ENCODE results near the gene NAA11.

NAA11 gene

GRCh38 chr4:79364061-79364460 is 38.2 kb upstream of the NAA11 start:
- no peak overlapping the region for H3K9ac ChIP-seq (ENCODE audit: low read depth, low read length, poor library complexity)
- no peak overlapping the region for H2AK5ac ChIP-seq (ENCODE audit: low read depth, low read length)
- H2BK12ac ChIP-seq (ENCODE audit: low read length), result no peak overlapping the region
- no peak overlapping the region for H3K18ac ChIP-seq (ENCODE audit: low read length)
- no peak overlapping the region for H3K4me2 ChIP-seq (ENCODE audit: insufficient read depth, low read length, poor library complexity, severe bottlenecking)
- no peak overlapping the region for H3K23ac ChIP-seq (ENCODE audit: low read depth, low read length, poor library complexity)
- no peak overlapping the region for H4K91ac ChIP-seq (ENCODE audit: low read depth, low read length, poor library complexity)
- no peak overlapping the region for H3K14ac ChIP-seq (ENCODE audit: low read length)
- H2BK15ac ChIP-seq (ENCODE audit: low read length), result no peak overlapping the region
- no peak overlapping the region for H2BK5ac ChIP-seq (ENCODE audit: low read length)
- no peak overlapping the region for H2BK120ac ChIP-seq (ENCODE audit: low read depth, low read length)
- H3K27me3 ChIP-seq (ENCODE audit: control insufficient read depth in 3 of 3, insufficient read depth in 3 of 3, low read depth in 1 of 3, low read length in 3 of 3), result no peaks in the 10 kb centered on the region
- WGBS, 2 donors (ENCODE audit: extremely low coverage in 2 of 2, insufficient read length in 2 of 2, insufficient replicate concordance in 1 of 2), result no CpG with 5 or more reads among the region's 6 CpGs
- H3K9me3 ChIP-seq (replicated peaks in 1 of 2; ENCODE audit: control insufficient read depth in 2 of 2, insufficient read depth in 1 of 2, low read depth in 1 of 2, low read length in 2 of 2), result no peaks in the 10 kb centered on the region
- no peak overlapping the region for H2AFZ ChIP-seq (ENCODE audit: low read length)
- no peaks in the 10 kb centered on the region for H3K36me3 ChIP-seq (replicated peaks in 1 of 2; ENCODE audit: control insufficient read depth in 2 of 2, insufficient read depth in 2 of 2, low read length in 2 of 2)
- no peak overlapping the region for H3K27ac ChIP-seq (replicated peaks; ENCODE audit: low read length)
- H3K4me3 ChIP-seq (ENCODE audit: low read length in 2 of 2), result no peak overlapping the region
- peaks cover 0 to 1% of the 10 kb centered on the region in 2 donors for H3K4me1 ChIP-seq (ENCODE audit: control insufficient read depth in 2 of 2, insufficient read depth in 1 of 2, low read depth in 1 of 2, low read length in 2 of 2)
- H3K4ac ChIP-seq (ENCODE audit: low read length), result no peak overlapping the region
- DNase-seq (ENCODE audit: low spot score), result no peak
- no peak overlapping the region for H4K8ac ChIP-seq (ENCODE audit: low read depth, low read length)
- no peaks in the 10 kb centered on the region for H3K79me1 ChIP-seq (ENCODE audit: low read depth, low read length)

GRCh38 chr4:79362626-79363025 is 36.8 kb upstream of the NAA11 start:
- Histone ChIP-seq H2BK15ac (ENCODE audit: low read length) (no peak overlapping the region), H2BK120ac (ENCODE audit: low read depth, low read length) (no peak overlapping the region), H3K9ac (ENCODE audit: low read depth, low read length, poor library complexity) (no peak overlapping the region), H3K4me1 (ENCODE audit: control insufficient read depth in 2 of 2, insufficient read depth in 1 of 2, low read depth in 1 of 2, low read length in 2 of 2) (peaks cover 0 to 1% of the 10 kb centered on the region in 2 donors), H4K8ac (ENCODE audit: low read depth, low read length) (no peak overlapping the region), H3K4me3 (ENCODE audit: low read length in 2 of 2) (no peak overlapping the region), H2BK12ac (ENCODE audit: low read length) (no peak overlapping the region), H3K4me2 (ENCODE audit: insufficient read depth, low read length, poor library complexity, severe bottlenecking) (no peak overlapping the region), H3K36me3 (replicated peaks in 1 of 2; ENCODE audit: control insufficient read depth in 2 of 2, insufficient read depth in 2 of 2, low read length in 2 of 2) (no peaks in the 10 kb centered on the region), H3K9me3 (replicated peaks in 1 of 2; ENCODE audit: control insufficient read depth in 2 of 2, insufficient read depth in 1 of 2, low read depth in 1 of 2, low read length in 2 of 2) (no peaks in the 10 kb centered on the region), H2BK5ac (ENCODE audit: low read length) (no peak overlapping the region), H3K14ac (ENCODE audit: low read length) (no peak overlapping the region), H3K4ac (ENCODE audit: low read length) (no peak overlapping the region), H3K27me3 (ENCODE audit: control insufficient read depth in 3 of 3, insufficient read depth in 3 of 3, low read depth in 1 of 3, low read length in 3 of 3) (no peaks in the 10 kb centered on the region), H3K18ac (ENCODE audit: low read length) (no peak overlapping the region), H3K79me1 (ENCODE audit: low read depth, low read length) (no peaks in the 10 kb centered on the region), H3K23ac (ENCODE audit: low read depth, low read length, poor library complexity) (no peak overlapping the region), H2AFZ (ENCODE audit: low read length) (no peak overlapping the region), H3K27ac (replicated peaks; ENCODE audit: low read length) (no peak overlapping the region), H2AK5ac (ENCODE audit: low read depth, low read length) (no peak overlapping the region), H4K91ac (ENCODE audit: low read depth, low read length, poor library complexity) (no peak overlapping the region)
- no CpG with 5 or more reads among the region's 4 CpGs for WGBS, 2 donors (ENCODE audit: extremely low coverage in 2 of 2, insufficient read length in 2 of 2, insufficient replicate concordance in 1 of 2)
- no peak for DNase-seq (ENCODE audit: low spot score)

- Histone ChIP-seq H3K9ac (ENCODE audit: low read depth, low read length, poor library complexity) (no peak overlapping the region), H2BK120ac (ENCODE audit: low read depth, low read length) (no peak overlapping the region), H3K27me3 (ENCODE audit: control insufficient read depth in 3 of 3, insufficient read depth in 3 of 3, low read depth in 1 of 3, low read length in 3 of 3) (no peaks in the 10 kb centered on the region), H2AFZ (ENCODE audit: low read length) (peak overlapping the region; percentile 21), H2BK15ac (ENCODE audit: low read length) (no peak overlapping the region), H3K23ac (ENCODE audit: low read depth, low read length, poor library complexity) (no peak overlapping the region), H3K4me1 (ENCODE audit: control insufficient read depth in 2 of 2, insufficient read depth in 1 of 2, low read depth in 1 of 2, low read length in 2 of 2) (no peaks in the 10 kb centered on the region), H2BK5ac (ENCODE audit: low read length) (no peak overlapping the region), H3K4ac (ENCODE audit: low read length) (no peak overlapping the region), H3K4me3 (ENCODE audit: low read length in 2 of 2) (no peak overlapping the region), H3K9me3 (replicated peaks in 1 of 2; ENCODE audit: control insufficient read depth in 2 of 2, insufficient read depth in 1 of 2, low read depth in 1 of 2, low read length in 2 of 2) (no peaks in the 10 kb centered on the region), H3K4me2 (ENCODE audit: insufficient read depth, low read length, poor library complexity, severe bottlenecking) (no peak overlapping the region), H4K91ac (ENCODE audit: low read depth, low read length, poor library complexity) (no peak overlapping the region), H3K79me1 (ENCODE audit: low read depth, low read length) (no peaks in the 10 kb centered on the region), H3K14ac (ENCODE audit: low read length) (no peak overlapping the region), H3K18ac (ENCODE audit: low read length) (no peak overlapping the region), H2BK12ac (ENCODE audit: low read length) (no peak overlapping the region), H3K27ac (replicated peaks; ENCODE audit: low read length) (no peak overlapping the region), H2AK5ac (ENCODE audit: low read depth, low read length) (no peak overlapping the region), H3K36me3 (replicated peaks in 1 of 2; ENCODE audit: control insufficient read depth in 2 of 2, insufficient read depth in 2 of 2, low read length in 2 of 2) (no peaks in the 10 kb centered on the region), H4K8ac (ENCODE audit: low read depth, low read length) (no peak overlapping the region)
- no peak for DNase-seq (ENCODE audit: low spot score)
Measured at GRCh38 chr4:79360006-79360405, 34.1 kb upstream of the NAA11 start.

- Histone ChIP-seq H3K14ac (ENCODE audit: low read length) (no peak overlapping the region), H3K36me3 (replicated peaks in 1 of 2; ENCODE audit: control insufficient read depth in 2 of 2, insufficient read depth in 2 of 2, low read length in 2 of 2) (no peaks in the 10 kb centered on the region), H2BK120ac (ENCODE audit: low read depth, low read length) (no peak overlapping the region), H3K4me1 (ENCODE audit: control insufficient read depth in 2 of 2, insufficient read depth in 1 of 2, low read depth in 1 of 2, low read length in 2 of 2) (no peaks in the 10 kb centered on the region), H4K8ac (ENCODE audit: low read depth, low read length) (no peak overlapping the region), H2BK12ac (ENCODE audit: low read length) (no peak overlapping the region), H3K23ac (ENCODE audit: low read depth, low read length, poor library complexity) (no peak overlapping the region), H3K79me1 (ENCODE audit: low read depth, low read length) (no peaks in the 10 kb centered on the region), H3K18ac (ENCODE audit: low read length) (no peak overlapping the region), H2BK15ac (ENCODE audit: low read length) (no peak overlapping the region), H3K27ac (replicated peaks; ENCODE audit: low read length) (no peak overlapping the region), H3K4ac (ENCODE audit: low read length) (no peak overlapping the region), H3K9ac (ENCODE audit: low read depth, low read length, poor library complexity) (no peak overlapping the region), H2AFZ (ENCODE audit: low read length) (no peak overlapping the region), H3K4me3 (ENCODE audit: low read length in 2 of 2) (no peak overlapping the region), H3K4me2 (ENCODE audit: insufficient read depth, low read length, poor library complexity, severe bottlenecking) (no peak overlapping the region), H4K91ac (ENCODE audit: low read depth, low read length, poor library complexity) (no peak overlapping the region), H3K9me3 (replicated peaks in 1 of 2; ENCODE audit: control insufficient read depth in 2 of 2, insufficient read depth in 1 of 2, low read depth in 1 of 2, low read length in 2 of 2) (no peaks in the 10 kb centered on the region), H2AK5ac (ENCODE audit: low read depth, low read length) (no peak overlapping the region), H3K27me3 (ENCODE audit: control insufficient read depth in 3 of 3, insufficient read depth in 3 of 3, low read depth in 1 of 3, low read length in 3 of 3) (no peaks in the 10 kb centered on the region), H2BK5ac (ENCODE audit: low read length) (no peak overlapping the region)
- DNase-seq (ENCODE audit: low spot score), result no peak
- no CpG with 5 or more reads among the region's 1 CpG for WGBS, 2 donors (ENCODE audit: extremely low coverage in 2 of 2, insufficient read length in 2 of 2, insufficient replicate concordance in 1 of 2)
Measured at GRCh38 chr4:79358438-79358837, 32.6 kb upstream of the NAA11 start.

Data from neuronal stem cell (in vitro differentiated cells).